SK-N-MC (cell line): ENCODE results near the gene STOM.

Experiments
- EZH2 ChIP-seq: fragments of 200-600 bp; sonication (generic); IDR thresholded peaks from one replicate; pipeline ENCODE4 v1.6.1; 2017; ENCODE audit warnings: antibody characterized with exemption
- FOXP2 ChIP-seq: optimal IDR thresholded peaks from 2 replicates; pipeline ENCODE3; 2011; ENCODE audit warnings: mild to moderate bottlenecking, moderate library complexity; ENCODE audit not compliant: insufficient read depth; ENCODE audit errors: extremely low read length, control extremely low read depth
- POLR2AphosphoS5 ChIP-seq: IDR thresholded peaks from 2 replicates; pipeline ENCODE4 v1.6.1; 2012; ENCODE audit warnings: mild to moderate bottlenecking, low read depth, low read length, borderline replicate concordance

DNA sequence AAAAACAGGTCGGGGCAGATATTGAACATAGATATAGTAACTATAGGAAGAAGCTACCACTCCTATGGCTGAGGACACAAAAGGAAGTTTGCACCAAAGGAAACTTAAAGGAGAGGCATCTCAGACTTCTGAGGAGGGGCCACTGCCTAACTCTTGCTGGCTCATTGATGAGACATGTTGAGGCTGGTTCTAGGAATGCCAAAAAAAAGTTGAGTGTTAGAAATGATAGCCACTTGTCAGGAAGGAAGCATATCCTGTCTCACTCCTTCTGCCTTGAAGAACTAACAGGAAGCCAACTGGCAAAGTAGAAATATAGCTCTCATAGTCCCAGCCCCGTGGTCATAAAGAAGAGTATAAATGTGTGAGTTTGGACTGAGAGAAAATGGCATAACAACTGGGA, 23.3 kb upstream of the STOM start:
- TF ChIP-seq POLR2AphosphoS5 (no peak), EZH2 (no peak), FOXP2 (no peak)
